Adipose tissue (tissue), 3 donors: ENCODE measurements around the gene RNASE12. TPM values are rescaled to one million over a fixed set of nuclear protein-coding genes. Genes with fewer than 3 reads are reported as not detected.

ENCODE experiments used
- H3K27ac ChIP-seq: one replicate; pipeline ENCODE4 v1.5.1; 2013; ENCODE audit warnings: low read depth, low read length
- WGBS, 3 donors: extraction: QIAGEN DNeasy Blood & Tissue Kit; methylation state at CpG; one replicate each; pipeline ENCODE4 v1.1.7; 2013; 5-methylcytosine and 5-hydroxymethylcytosine counted together
- polyA plus RNA-seq, 3 donors: library from polyadenylated mRNA; stranded (reverse); fragments of 200-250 nt; gene quantifications; one replicate each; pipeline ENCODE4 v1.2.3, GENCODE V29; 2013
- donor health status: healthy with polysubstance abuse.
- donor health status: Bipolar disorder and iron deficiency.
- donor health status: healthy.

Gene RNASE12
- polyA plus RNA-seq, 3 donors = not detected

DNA sequence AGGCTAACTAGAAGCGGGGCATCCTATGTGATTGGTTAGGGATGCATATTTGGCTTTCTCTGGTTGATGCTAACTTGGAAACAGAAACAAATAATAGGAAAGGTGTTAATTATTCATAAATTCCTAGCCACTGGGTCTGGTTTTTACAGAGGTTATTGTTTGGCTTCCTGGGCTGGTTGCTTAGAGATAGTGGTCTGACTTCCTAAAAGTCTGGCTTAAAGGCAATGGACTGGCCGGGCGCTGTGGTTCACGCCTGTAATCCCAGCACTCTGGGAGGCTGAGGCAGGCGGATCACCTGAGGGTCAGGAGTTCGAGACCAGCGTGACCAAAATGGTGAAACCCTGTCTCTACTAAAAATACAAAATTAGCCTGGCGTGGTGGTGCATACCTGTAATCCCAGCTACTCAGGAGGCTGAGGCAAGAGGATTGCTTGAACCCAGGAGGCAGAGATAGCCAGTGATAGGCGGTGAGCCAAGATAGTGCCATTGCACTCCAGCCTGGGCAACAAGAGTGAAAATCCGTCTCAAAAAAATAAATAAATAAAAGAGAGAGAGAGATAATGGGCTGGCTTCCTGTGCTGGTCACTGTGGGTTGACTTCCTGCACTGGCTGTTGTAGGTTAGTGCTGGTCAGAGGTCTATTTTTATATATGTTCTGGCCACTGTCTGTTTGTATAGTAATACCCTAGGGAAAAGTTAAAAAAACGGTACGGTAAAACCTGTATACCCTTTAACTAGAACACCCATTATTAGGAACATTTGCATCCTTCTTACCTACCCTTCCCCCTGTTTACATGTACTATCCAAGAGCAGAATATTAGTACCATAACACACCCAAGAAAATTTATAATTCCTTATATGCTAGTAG is 26.2 kb upstream of the RNASE12 start:
- no peak overlapping the region for H3K27ac ChIP-seq

DNA sequence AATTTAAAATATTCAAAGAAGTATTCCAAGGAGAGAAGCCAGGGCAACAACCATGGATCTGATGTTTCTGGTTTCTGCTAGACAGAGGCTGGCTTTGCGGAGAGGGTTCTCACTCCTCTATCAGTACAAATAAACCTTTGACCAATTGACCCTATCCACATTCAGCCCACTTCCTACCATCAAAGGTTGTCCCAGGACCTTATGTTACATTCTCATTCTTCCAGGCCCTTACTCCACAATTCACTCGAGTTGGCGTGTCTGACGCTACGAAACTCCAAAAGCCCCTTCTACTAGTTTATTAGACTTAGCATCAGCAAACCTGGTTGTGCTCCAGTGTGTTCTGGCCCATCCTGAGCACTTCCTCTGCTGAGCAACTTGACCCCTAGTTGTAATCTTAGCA is 24.8 kb upstream of the RNASE12 start:
- WGBS, 3 donors = 75 to 90% (median 89%) methylated on average over 5 of the region's 5 CpGs
- H3K27ac ChIP-seq = no peak overlapping the region

More for the DNA sequence above, 26.2 kb upstream of the RNASE12 start:
- 79 to 82% (median 80%) methylated on average over 12 of the region's 12 CpGs for WGBS, 3 donors

DNA sequence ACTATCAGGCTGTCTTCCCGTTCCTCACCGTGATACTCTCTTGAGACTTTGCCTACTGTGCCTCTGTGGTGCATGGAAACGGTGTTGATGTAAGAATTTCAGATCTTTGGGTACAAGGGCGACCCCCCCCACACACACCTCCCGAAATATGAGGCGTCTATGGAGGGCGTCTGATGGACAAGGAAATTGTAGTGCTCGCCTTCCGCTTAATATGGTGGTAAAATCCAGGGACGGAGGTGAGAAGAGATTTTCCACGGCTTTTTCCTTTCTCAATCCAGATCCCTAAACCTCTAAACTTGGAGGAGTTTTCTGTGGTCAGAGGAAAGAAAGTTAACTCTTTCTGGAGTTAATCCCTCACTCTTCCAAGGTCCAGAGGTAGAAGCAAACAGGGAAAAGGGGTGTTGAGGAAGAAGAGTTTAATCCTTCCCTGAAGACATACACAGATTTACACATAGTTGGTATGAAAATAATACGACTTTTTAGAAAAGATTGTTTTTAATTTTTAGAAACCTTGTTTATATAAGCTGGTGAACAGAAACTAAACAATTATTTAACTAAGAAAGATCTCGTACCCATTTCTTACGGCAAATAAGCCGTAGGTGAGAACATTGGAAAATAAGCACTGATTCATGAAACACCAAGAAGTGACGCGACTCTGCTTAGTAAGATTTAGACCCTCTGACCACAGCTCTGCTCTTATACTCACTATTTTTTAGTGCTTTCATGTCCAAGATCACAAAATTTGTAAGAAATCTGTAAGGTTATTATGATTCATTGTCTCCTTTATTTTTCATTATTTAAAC is 23.1 kb upstream of the RNASE12 start:
- WGBS, 3 donors = 11 to 16% (median 14%) methylated on average over 17 of the region's 17 CpGs
- H3K27ac ChIP-seq = no peak overlapping the region

DNA sequence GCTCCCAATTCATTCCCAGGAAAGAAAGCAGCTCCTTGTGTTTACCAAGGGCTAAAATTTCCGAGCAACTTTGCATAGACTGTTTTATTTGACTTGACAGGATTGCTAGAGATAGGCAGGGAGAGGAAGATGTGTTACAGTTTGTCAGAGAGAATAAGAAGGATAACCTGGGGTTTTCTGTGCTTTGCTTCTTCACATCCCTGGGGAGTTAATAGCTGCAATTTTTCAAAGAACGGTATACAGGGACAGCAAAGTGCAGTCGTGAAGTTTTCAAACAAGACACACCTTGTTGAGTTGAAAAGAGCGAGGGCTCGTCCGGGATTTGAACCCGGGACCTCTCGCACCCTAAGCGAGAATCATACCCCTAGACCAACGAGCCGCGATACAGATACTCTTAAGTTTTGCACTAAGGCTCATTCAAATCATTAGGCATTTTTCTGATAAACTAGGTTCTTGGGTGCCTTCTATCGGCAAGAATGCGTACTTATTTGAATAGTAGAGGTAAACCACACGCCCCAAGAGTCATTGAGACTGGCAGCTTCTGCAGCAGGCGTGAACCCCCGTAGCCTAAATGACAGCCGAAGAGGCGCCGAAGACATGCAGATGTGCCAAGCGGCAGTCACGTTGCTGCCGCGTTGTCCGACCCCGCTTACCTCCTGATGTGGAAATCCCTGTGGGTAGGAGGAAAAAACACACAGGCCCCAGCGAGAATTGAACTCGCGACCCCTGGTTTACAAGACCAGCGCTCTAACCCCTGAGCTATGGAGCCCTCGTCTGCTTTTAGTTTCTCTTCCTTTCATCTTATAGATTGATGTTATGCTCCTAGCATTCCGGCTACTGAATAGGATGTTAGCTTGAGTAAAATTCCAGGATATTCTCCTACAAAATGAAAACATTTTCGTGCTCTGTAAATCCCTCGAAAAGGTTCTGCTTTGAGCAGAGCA is 22.2 kb upstream of the RNASE12 start:
- WGBS, 3 donors = 0 to 1% (median 1%) methylated on average over 34 of the region's 34 CpGs
- no peak overlapping the region for H3K27ac ChIP-seq

DNA sequence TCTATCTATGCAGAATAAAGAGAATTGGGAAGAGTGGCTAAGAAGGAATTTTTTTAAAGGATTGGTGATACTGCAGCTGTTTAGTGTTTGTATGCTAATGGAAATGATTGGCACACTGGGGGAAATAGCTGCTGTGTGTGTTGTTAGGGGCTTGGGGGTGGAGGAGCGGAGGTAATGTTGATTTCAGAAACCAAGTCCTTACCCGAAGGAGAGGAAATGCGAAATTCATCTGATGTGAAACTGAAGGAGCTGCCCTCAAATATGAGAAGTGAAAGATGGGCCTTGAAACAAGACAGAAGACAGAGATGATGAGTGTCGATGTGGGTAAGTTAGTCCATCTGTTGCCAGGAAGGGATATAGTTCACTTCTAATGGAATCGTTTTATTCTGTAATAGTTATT is 21.2 kb upstream of the RNASE12 start:
- WGBS, 3 donors = 38 to 61% (median 50%) methylated on average over 5 of the region's 5 CpGs
- no peak overlapping the region for H3K27ac ChIP-seq

DNA sequence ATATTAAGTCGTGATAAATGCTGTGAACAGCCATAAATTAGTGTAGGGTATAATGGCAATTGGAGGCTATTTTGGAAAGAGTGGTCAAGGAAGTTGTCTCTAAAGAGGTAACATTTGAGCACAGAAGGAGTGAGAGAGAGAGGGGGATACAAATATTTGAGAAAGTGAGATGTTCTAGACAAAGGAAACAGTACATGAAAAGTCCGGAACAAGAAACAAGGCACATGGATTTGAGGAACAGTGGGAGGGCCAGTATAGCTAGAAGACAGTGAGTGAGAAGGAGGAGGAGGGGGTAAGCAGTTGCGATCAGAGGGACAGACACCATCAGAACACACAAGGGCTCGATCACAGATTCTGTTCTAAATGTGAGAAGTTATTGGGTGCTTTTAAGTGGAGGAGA is 20.1 kb upstream of the RNASE12 start:
- 47 to 68% (median 63%) methylated on average over 4 of the region's 4 CpGs for WGBS, 3 donors

DNA sequence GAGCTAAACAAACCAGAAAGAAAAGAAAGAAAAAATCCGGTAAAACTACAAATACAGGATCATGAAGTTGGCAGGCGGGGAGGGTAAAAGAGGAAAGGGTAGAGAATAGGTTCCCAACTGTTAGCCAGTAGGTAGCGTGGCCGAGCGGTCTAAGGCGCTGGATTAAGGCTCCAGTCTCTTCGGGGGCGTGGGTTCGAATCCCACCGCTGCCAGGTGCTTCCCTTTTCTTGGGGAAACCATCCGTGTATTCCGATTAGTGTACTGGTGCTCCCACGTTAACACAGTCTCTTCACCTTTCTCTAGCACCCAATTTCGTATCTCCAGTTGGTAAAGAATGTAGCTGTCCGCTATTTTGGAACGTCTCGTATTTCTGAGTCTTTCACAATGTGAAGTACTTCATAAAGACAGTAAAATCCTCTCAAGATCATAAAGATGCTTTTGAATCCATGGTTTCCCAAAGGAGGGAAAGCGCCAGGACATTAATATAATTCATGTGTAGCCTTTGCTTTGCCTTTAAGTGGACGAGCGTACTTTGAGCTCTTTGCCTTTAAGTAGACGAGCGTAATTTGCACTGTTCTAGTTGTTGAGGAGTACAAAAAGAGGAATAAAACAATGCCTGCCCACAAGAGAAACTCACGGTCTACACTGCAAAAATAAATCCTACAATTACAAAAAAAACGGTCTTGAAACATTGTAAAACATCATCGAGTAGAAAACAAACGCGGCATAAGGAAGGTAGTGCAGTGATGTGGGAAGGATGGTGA is 19.0 kb upstream of the RNASE12 start:
- 4 to 5% (median 4%) methylated on average over 27 of the region's 27 CpGs for WGBS, 3 donors
- no peak overlapping the region for H3K27ac ChIP-seq

More for the DNA sequence above, 20.1 kb upstream of the RNASE12 start:
- no peak overlapping the region for H3K27ac ChIP-seq

DNA sequence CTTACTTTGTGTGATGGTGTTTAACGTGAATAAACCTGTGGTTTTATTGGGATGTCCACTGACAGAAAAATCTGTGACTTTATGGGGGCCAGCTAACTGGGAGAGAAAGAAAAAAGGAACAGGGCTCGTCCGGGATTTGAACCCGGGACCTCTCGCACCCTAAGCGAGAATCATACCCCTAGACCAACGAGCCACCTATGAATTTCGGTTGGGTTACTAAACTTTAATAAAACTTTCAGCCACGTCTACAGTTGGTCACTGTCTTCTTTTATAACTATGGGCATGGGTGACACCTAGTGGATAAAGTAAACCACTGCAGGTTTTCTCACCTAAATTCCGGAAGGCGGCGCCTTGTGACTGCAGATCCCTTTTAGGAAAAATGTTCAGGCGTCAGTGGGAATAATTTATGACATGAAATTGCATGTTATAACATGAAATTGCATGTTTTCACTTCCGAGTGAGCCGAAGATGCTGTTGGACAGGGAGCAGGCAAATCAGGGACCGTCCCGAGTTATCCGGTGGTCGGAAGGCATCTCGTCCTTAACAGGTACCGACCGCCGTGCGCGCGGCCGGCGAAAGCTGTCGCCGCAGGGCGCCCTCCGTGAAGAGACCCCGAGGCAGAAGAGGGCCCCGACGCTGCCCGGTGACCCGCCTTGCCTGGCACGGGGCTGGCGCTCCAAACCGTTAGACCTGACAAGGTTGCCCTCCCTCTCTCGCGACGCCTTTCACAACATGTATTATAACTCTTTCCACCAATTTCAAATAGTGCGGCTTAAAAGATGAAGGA is 18.2 kb upstream of the RNASE12 start:
- H3K27ac ChIP-seq = no peak overlapping the region
- WGBS, 3 donors = 0 to 1% (median 0%) methylated on average over 44 of the region's 44 CpGs

DNA sequence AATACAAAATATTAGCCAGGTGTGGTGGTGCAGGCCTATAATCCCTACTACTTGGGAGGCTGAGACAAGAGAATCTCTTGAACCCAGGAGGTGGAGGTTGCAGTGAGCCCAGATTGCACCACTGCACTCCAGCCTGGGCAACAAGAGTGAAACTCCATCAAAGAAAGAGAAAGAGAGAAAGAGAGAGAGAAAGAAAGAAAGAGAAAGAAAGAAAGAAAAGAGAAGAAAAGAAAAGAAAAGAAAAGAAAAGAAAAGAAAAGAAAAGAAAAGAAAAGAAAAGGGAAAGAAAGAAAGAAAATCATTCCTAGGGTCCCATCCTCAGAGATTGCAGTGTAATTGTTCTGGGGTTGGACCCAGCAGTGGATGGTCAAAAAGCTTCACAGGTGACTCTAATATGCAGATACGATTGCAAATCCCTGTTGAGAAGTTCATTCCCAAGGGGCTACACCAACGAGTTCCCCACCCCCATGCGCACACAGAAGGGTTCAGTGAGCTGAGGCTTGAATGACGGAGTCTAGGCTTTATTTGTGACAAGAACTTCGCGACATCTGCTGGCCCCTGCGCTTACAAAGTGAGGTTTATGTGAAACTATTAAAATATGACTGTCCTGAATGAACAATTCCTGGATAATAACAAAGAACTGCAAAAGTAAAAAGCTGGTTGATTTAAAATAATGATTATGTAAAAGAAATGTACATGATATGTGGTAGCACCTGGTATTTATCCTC is 17.4 kb upstream of the RNASE12 start:
- WGBS, 3 donors = 63 to 66% (median 64%) methylated on average over 7 of the region's 7 CpGs

DNA sequence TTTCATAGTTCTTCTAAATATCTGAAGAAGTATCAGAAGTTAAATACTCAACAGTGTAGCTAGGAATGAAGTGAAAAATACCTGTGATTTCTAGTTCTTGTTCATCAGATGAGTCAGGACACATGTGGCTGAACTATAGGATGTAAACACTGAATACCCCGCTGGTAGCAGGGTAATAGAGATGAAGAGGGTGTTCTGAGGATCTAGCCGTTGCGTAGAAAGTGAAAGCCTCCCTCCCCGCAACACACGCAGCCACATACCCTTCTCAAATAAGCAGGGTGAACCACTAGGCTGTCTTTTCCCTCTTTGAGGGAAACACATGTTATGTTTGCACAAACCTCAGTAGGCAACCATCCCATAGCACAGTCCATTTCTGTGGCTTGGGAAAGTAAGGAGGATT is 16.4 kb upstream of the RNASE12 start:
- 46 to 83% (median 73%) methylated on average over 5 of the region's 5 CpGs for WGBS, 3 donors
- H3K27ac ChIP-seq = no peak overlapping the region

More for the DNA sequence above, 17.4 kb upstream of the RNASE12 start:
- H3K27ac ChIP-seq = no peak overlapping the region

DNA sequence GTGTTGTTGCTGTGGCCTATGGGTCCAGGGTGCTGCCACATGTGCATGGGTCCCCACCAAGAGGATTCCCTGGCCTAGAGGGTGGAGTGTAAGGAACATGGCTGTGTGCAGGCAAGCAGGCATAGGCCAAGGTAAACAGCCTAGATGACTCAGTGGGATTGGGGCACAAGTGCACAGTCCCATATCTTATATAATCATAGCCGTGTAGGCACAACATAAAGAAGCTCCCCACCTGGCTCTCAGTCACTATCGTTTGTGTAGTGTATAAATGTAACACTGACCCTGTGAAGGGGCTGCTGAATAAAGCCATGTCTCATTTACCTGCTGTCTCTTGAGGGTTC is 15.7 kb upstream of the RNASE12 start:
- 58 to 78% (median 73%) methylated on average over 2 of the region's 2 CpGs for WGBS, 3 donors
- H3K27ac ChIP-seq = no peak overlapping the region

DNA sequence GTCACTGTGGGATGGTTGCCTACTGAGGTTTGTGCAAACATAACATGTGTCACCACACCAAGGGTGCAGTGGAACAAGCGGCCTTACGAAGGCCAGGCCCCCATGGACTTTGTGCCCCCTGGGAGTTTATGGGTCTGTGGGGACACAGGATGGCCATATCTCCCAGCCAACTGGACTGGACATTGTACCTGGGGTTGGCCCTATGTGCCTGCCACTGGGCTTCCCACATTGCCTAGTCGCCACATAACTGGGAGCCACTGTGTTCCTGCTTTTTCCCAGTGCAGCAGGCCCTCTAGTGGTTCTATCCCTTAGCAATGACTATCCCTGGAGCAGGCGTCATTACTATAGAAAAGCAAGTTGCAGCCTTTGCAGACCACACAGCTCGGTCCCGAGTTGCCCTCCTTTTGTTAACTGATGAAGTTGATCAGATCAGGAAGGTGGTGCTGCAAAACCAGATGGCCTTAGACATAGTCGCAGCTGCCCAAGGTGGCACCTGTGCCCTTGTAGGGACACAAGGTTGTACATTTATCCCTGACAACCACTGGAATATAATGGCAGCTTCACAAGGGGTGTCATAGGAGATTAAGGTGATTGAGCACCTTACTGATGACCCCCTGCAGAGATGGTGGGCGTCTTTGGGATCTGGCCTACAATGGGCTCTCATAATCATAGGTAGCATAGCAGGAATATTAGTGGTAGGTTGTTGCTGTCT is 15.2 kb upstream of the RNASE12 start:
- WGBS, 3 donors = 39 to 44% (median 39%) methylated on average over 8 of the region's 8 CpGs
- H3K27ac ChIP-seq = no peak overlapping the region

DNA sequence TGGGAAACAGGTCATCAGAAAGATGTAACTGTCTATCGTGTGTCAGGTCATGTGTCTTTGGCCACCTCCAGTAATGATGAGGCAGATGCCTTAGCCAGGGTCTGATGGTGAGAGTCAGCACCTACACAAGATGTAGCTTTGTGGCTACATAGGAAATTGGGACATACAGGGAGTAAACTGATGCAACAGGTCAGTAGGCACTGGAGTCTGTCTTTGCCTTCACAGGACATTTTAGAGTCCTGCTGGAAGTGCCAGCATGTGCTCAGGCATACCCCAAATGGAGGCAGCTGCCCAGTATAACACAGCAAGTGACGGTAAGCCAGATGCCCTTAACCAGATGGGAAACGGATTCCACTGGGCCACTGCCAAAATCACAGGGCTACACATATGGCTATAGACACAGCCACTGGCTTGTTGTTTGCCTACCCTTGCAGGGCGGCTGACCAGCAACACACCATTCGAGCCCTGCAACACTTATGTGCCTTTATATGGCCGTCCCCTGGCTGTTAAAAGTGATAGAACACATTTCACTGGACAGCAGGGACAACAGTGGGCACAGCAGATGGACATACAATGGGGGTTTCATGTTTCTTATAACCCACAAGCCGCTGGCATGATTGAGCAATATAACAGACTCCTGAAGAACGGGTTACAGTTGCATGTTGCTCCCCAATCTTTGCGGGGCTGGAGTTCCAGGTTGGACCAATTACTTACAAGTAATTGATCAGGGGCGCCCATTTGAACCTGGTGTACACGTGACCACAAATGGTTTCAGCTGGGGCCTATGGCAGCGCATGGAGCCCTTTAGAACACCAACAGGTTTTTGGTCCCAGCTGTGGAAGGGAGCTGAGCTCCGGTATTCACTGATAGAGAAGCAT is 12.9 kb upstream of the RNASE12 start:
- 69 to 78% (median 75%) methylated on average over 13 of the region's 13 CpGs for WGBS, 3 donors
- H3K27ac ChIP-seq = no peak overlapping the region

DNA sequence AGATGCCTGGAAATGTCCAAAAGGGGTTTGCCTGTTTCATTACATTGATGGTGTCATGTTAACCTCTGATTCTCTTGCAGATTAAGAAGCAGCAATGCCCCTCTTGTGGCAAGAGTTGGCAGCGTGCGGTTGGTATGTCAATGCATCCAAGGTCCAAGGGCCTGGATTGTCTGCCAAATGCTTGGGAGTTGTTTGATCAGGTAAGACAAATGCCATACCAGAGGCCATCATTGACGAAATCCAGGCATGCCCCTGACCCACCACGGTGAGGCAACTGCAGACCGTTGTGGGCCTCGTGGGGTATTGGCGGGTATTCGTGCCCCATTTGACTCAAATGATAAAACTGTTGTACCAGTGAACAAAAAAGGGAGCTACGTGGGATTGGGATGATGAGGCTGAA is 11.4 kb upstream of the RNASE12 start:
- WGBS, 3 donors = 84 to 91% (median 85%) methylated on average over 9 of the region's 9 CpGs
- no peak overlapping the region for H3K27ac ChIP-seq

DNA sequence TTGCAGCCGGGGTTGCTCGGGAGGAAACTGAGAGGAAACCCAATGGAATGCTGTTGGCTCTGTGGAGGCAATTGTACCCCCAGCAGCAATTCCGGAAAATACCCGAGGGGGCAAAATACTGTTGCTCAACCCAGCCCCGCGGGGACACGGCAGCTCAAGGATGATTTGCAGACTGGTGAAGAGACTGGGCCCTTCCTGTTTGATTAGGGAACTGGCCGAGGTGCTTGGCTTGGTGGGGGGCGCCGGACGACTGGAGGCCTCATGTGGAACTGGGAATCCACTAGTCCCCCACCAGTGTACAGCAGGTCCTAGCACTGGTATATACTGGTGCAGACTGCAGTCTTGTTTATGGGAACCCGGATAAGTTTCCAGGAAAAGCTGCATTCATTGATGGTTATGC is 10.3 kb upstream of the RNASE12 start:
- WGBS, 3 donors = 55 to 70% (median 68%) methylated on average over 12 of the region's 12 CpGs
- no peak overlapping the region for H3K27ac ChIP-seq
